Superior temporal gyrus (tissue), 1 donor: ENCODE measurements around the gene ELMOD3.
"Not testable (repeated sequence)": the region's sequence is repeated elsewhere in the genome, so short reads cannot be mapped to it uniquely, and the experiment has no call there.

Experiments
- DNase-seq: peaks from one replicate; pipeline ENCODE4 v3.0.0-alpha.2; 2016; ENCODE audit errors: extremely low spot score

The ELMOD3 gene

GRCh38 chr2:85354286-85355072 is at the start of gene ELMOD3, which contains the start of gene RETSAT:
TSS of gene ELMOD3 (plus strand) at chr2:85354769. CDS start at chr2:85357199, 2,430 bp downstream.
TSS of gene RETSAT (minus strand) at chr2:85354528. CDS start at chr2:85354507, 21 bp downstream.
- peak; percentile 100 for DNase-seq

- no peak for DNase-seq
These were observed 47.1 kb upstream of the ELMOD3 start for GRCh38 chr2:85307527-85307897.

- DNase-seq, result no peak
These were observed 46.4 kb upstream of the ELMOD3 start for GRCh38 chr2:85308201-85308600.

- DNase-seq, result no peak
These were observed 45.5 kb upstream of the ELMOD3 start for GRCh38 chr2:85308896-85309555.

- no peak for DNase-seq
These were observed 44.8 kb upstream of the ELMOD3 start for GRCh38 chr2:85309699-85310321.

GRCh38 chr2:85310330-85310729 is 44.2 kb upstream of the ELMOD3 start:
- no peak for DNase-seq

GRCh38 chr2:85312404-85312803 is 42.2 kb upstream of the ELMOD3 start:
- DNase-seq, result no peak

- no peak for DNase-seq
These were observed 39.7 kb upstream of the ELMOD3 start for GRCh38 chr2:85314884-85315242.

- not testable (repeated sequence) for DNase-seq
These were observed 38.6 kb upstream of the ELMOD3 start for GRCh38 chr2:85315921-85316320.

GRCh38 chr2:85318222-85319074 is 36.1 kb upstream of the ELMOD3 start:
- DNase-seq, result no peak

GRCh38 chr2:85319796-85320195 is 34.8 kb upstream of the ELMOD3 start:
- DNase-seq, result no peak

- DNase-seq, result no peak
These were observed 31.1 kb upstream of the ELMOD3 start for GRCh38 chr2:85323351-85323987.

GRCh38 chr2:85323988-85324367 is 30.6 kb upstream of the ELMOD3 start:
- not testable (repeated sequence) for DNase-seq

- no peak for DNase-seq
These were observed 29.7 kb upstream of the ELMOD3 start for GRCh38 chr2:85324639-85325465.

GRCh38 chr2:85325466-85325811 is 29.1 kb upstream of the ELMOD3 start:
- no peak for DNase-seq

- no peak for DNase-seq
These were observed 28.0 kb upstream of the ELMOD3 start for GRCh38 chr2:85326406-85327159.

GRCh38 chr2:85327160-85327821 is 27.3 kb upstream of the ELMOD3 start:
- DNase-seq, result no peak

- peak; percentile 94 for DNase-seq
These were observed 26.5 kb upstream of the ELMOD3 start, which contains the start of gene TGOLN2 for GRCh38 chr2:85327822-85328617. TSS of gene TGOLN2 (minus strand) at chr2:85327989. CDS start at chr2:85327962, 27 bp downstream.
